Naive thymus-derived CD4-positive, alpha-beta T cell (primary cell): ENCODE data around the gene GNG11. TPM values are rescaled to one million over a fixed set of nuclear protein-coding genes. Genes with fewer than 3 reads are reported as not detected.

Source experiments
- ATAC-seq: fragments of 150-1000 bp; cut with Tn5 transposase; 2 replicates; pipeline ENCODE4 v1.10.0; 2021; ENCODE audit warnings: mild to moderate bottlenecking, moderate library complexity
- CTCF ChIA-PET: fragments of 350-600 bp; sonication (Branson Sonifier 250); formaldehyde crosslinking; loops from one replicate; lab custom pipeline; 2021; ENCODE audit warnings: antibody characterized with exemption; lab: Charles Lee
- POLR2A ChIA-PET: fragments of 350-600 bp; sonication (Branson Sonifier 250); formaldehyde crosslinking; loops from one replicate; lab custom pipeline; 2021; ENCODE audit warnings: antibody characterized with exemption, inconsistent platforms; lab: Charles Lee
- DNase-seq, 9 donors: peaks; one replicate each; pipeline versions ENCODE4 v3.0.0 to v3.0.0-alpha.2; 2020 to 2022; ENCODE audit warnings: mixed read lengths in 1 of 9
- H3K27ac ChIP-seq: one replicate; pipeline ENCODE4 v1.7.0; 2013; ENCODE audit warnings: mild to moderate bottlenecking, low read depth, low read length, moderate library complexity
- H3K27me3 ChIP-seq, 2 donors: one replicate each; pipeline ENCODE4 v1.7.0; 2013; ENCODE audit warnings: low read length in 2 of 2, mild to moderate bottlenecking in 2 of 2, moderate library complexity in 2 of 2; ENCODE audit not compliant: control insufficient read depth in 2 of 2, insufficient read depth in 2 of 2
- H3K36me3 ChIP-seq, 3 experiments: 1 replicate in 2 of 3; 2 replicates in 1 of 3; pipeline ENCODE4 v1.7.0; 2013; ENCODE audit warnings: low read length in 3 of 3, mild to moderate bottlenecking in 3 of 3, moderate library complexity in 1 of 3; ENCODE audit not compliant: insufficient read depth in 3 of 3, control insufficient read depth in 2 of 3
- H3K4me1 ChIP-seq, 2 donors: one replicate each; pipeline ENCODE4 v1.7.0; 2013; ENCODE audit warnings: low read length in 2 of 2, mild to moderate bottlenecking in 2 of 2, moderate library complexity in 1 of 2; ENCODE audit not compliant: control insufficient read depth in 2 of 2, insufficient read depth in 2 of 2
- H3K4me3 ChIP-seq: 2 replicates; pipeline ENCODE4 v1.7.0; 2013; ENCODE audit warnings: mild to moderate bottlenecking, low read length
- H3K9me3 ChIP-seq, 3 experiments: 1 replicate in 2 of 3; 2 replicates in 1 of 3; pipeline ENCODE4 v1.7.0; 2013; ENCODE audit warnings: low read length in 3 of 3; ENCODE audit not compliant: control insufficient read depth in 2 of 3
- H3K27ac Mint-ChIP-seq, 9 donors: one replicate each; pipeline ENCODE4 v1.8.0; 2020 to 2022; ENCODE audit warnings: mixed read lengths in 9 of 9, mild to moderate bottlenecking in 8 of 9, moderate library complexity in 5 of 9, inconsistent platforms in 2 of 9
- H3K27me3 Mint-ChIP-seq, 5 donors: one replicate each; pipeline ENCODE4 v1.8.0; 2021 to 2022; ENCODE audit warnings: mixed read lengths in 5 of 5, mild to moderate bottlenecking in 1 of 5
- H3K36me3 Mint-ChIP-seq, 5 donors: one replicate each; pipeline ENCODE4 v1.8.0; 2020 to 2022; ENCODE audit warnings: mixed read lengths in 5 of 5, mild to moderate bottlenecking in 3 of 5, inconsistent platforms in 1 of 5
- H3K4me1 Mint-ChIP-seq, 7 donors: one replicate each; pipeline ENCODE4 v1.8.0; 2020 to 2022; ENCODE audit warnings: mixed read lengths in 7 of 7, mild to moderate bottlenecking in 3 of 7, inconsistent platforms in 1 of 7
- H3K4me3 Mint-ChIP-seq, 10 donors: one replicate each; pipeline ENCODE4 v1.8.0; 2020 to 2022; ENCODE audit warnings: mild to moderate bottlenecking in 10 of 10, mixed read lengths in 10 of 10, moderate library complexity in 6 of 10, inconsistent platforms in 2 of 10
- H3K9me3 Mint-ChIP-seq, 11 donors: one replicate each; pipeline ENCODE4 v1.8.0; 2020 to 2022; ENCODE audit warnings: mixed read lengths in 11 of 11, mild to moderate bottlenecking in 4 of 11, inconsistent platforms in 1 of 11, moderate library complexity in 1 of 11
- intact Hi-C, 2 donors: fragments of 100-400 bp; cut with micrococcal nuclease; formaldehyde crosslinking; loops; one replicate each; pipeline ENCODE4 v1.15.1; 2023
- polyA plus RNA-seq, 2 donors: library from polyadenylated mRNA; unstranded; fragments of 300-500 nt; fragmentation: Illumina TruSeq; gene quantifications; one replicate each; pipeline ENCODE4 v1.2.3, GENCODE V29; 2021
- total RNA-seq, 6 experiments: library from RNA in 5 of 6; stranded (reverse) in 5 of 6; gene quantifications; 1 replicate in 5 of 6; 2 replicates in 1 of 6; pipeline ENCODE4 v1.2.3 and lab custom pipeline; 2021 to 2026

The GNG11 gene
- total and polyA plus RNA-seq, 7 experiments from 2014 or later: 0.96 TPM; not detected in 6

- Histone ChIP-seq H3K9me3 (no peaks in the 10 kb centered on the region), H3K27ac (no peak overlapping the region), H3K4me1 (no peaks in the 10 kb centered on the region), H3K36me3 (no peaks in the 10 kb centered on the region), H3K27me3 (no peaks in the 10 kb centered on the region), H3K4me3 (no peak overlapping the region)
- H3K27ac Mint-ChIP-seq: no peak overlapping the region
- ATAC-seq (no peak), DNase-seq (no peak)
- H3K36me3 Mint-ChIP-seq: no peaks in the 10 kb centered on the region
- peaks cover 0 to 5% (median 0%) of the 10 kb centered on the region in 11 donors for H3K9me3 Mint-ChIP-seq
- intact Hi-C loops: no loop called here
- peaks cover 34 to 51% (median 46%) of the 10 kb centered on the region in 5 donors for H3K27me3 Mint-ChIP-seq
- H3K4me1 Mint-ChIP-seq: peaks cover 2 to 6% (median 3%) of the 10 kb centered on the region in 7 donors
- CTCF ChIA-PET: no interaction called here
- POLR2A ChIA-PET: no interaction called here
- no peak overlapping the region for H3K4me3 Mint-ChIP-seq
These were observed 26.4 kb upstream of the GNG11 start for GRCh38 chr7:93894966-93895640.

- H3K27ac Mint-ChIP-seq: no peak overlapping the region
- peaks cover 26 to 47% (median 43%) of the 10 kb centered on the region in 5 donors for H3K27me3 Mint-ChIP-seq
- no peaks in the 10 kb centered on the region for H3K4me1 ChIP-seq
- CTCF ChIA-PET: no interaction called here
- DNase-seq (no peak), ATAC-seq (no peak)
- no peaks in the 10 kb centered on the region for H3K36me3 Mint-ChIP-seq
- no peaks in the 10 kb centered on the region for H3K27me3 ChIP-seq
- H3K4me3 ChIP-seq: no peak overlapping the region
- H3K27ac ChIP-seq: no peak overlapping the region
- H3K9me3 ChIP-seq: no peaks in the 10 kb centered on the region
- intact Hi-C loops: no loop called here
- peaks cover 0 to 5% (median 0%) of the 10 kb centered on the region in 11 donors for H3K9me3 Mint-ChIP-seq
- peaks cover 0 to 3% (median 0%) of the 10 kb centered on the region in 7 donors for H3K4me1 Mint-ChIP-seq
- no peak overlapping the region for H3K4me3 Mint-ChIP-seq
- POLR2A ChIA-PET: no interaction called here
- H3K36me3 ChIP-seq: no peaks in the 10 kb centered on the region
These were observed 25.5 kb upstream of the GNG11 start for GRCh38 chr7:93895859-93896600.

- Histone ChIP-seq H3K4me1 (no peaks in the 10 kb centered on the region), H3K4me3 (no peak overlapping the region), H3K27me3 (no peaks in the 10 kb centered on the region), H3K27ac (no peak overlapping the region), H3K36me3 (no peaks in the 10 kb centered on the region), H3K9me3 (no peaks in the 10 kb centered on the region)
- ATAC-seq: no peak
- ChIA-PET POLR2A (no interaction called here), CTCF (no interaction called here)
- intact Hi-C loops: no loop called here
- H3K4me3 Mint-ChIP-seq: no peak overlapping the region
- no peaks in the 10 kb centered on the region for H3K9me3 Mint-ChIP-seq
- no peak overlapping the region for H3K27ac Mint-ChIP-seq
- DNase-seq: no peak
- peaks cover 12 to 31% (median 28%) of the 10 kb centered on the region in 5 donors for H3K27me3 Mint-ChIP-seq
- H3K4me1 Mint-ChIP-seq: no peaks in the 10 kb centered on the region
- H3K36me3 Mint-ChIP-seq: no peaks in the 10 kb centered on the region
These were observed 23.9 kb upstream of the GNG11 start for GRCh38 chr7:93897680-93898079.

GRCh38 chr7:93902777-93903423, 18.6 kb upstream of the GNG11 start:
- Mint-ChIP-seq H3K4me1 (no peaks in the 10 kb centered on the region), H3K27ac (no peak overlapping the region), H3K4me3 (no peak overlapping the region), H3K9me3 (peaks cover 0 to 2% (median 0%) of the 10 kb centered on the region in 11 donors), H3K36me3 (no peaks in the 10 kb centered on the region), H3K27me3 (peaks cover 7 to 35% (median 13%) of the 10 kb centered on the region in 5 donors)
- no peaks in the 10 kb centered on the region for H3K27me3 ChIP-seq
- ATAC-seq (peak; percentile 36), DNase-seq (no peak)
- H3K4me1 ChIP-seq: no peaks in the 10 kb centered on the region
- intact Hi-C loops: loop anchor here (1.0 to 10.0 kb wide), 5 partner anchors 184 to 658 kb away; no protein-coding TSS in a partner anchor
- no peak overlapping the region for H3K27ac ChIP-seq
- no peaks in the 10 kb centered on the region for H3K9me3 ChIP-seq
- no peak overlapping the region for H3K4me3 ChIP-seq
- ChIA-PET POLR2A (no interaction called here), CTCF (interaction anchor here (1.2 kb wide), 1 partner anchor 11 kb away, joined by 4 read pairs; no protein-coding TSS in a partner anchor)
- H3K36me3 ChIP-seq: no peaks in the 10 kb centered on the region

- H3K27ac ChIP-seq: no peak within 1 kb of the TSS
- POLR2A ChIA-PET: no interaction called here
- DNase-seq (no peak), ATAC-seq (no peak)
- H3K4me1 Mint-ChIP-seq: no peaks in the 10 kb centered on the region
- no peaks in the 10 kb centered on the region for H3K36me3 Mint-ChIP-seq
- no peaks in the 10 kb centered on the region for H3K4me1 ChIP-seq
- no peak within 1 kb of the TSS for H3K27ac Mint-ChIP-seq
- peaks cover 0 to 23% (median 6%) of the 10 kb centered on the region in 5 donors for H3K27me3 Mint-ChIP-seq
- H3K9me3 Mint-ChIP-seq: peaks cover 0 to 2% (median 0%) of the 10 kb centered on the region in 11 donors
- H3K4me3 Mint-ChIP-seq: no peak within 1 kb of the TSS
- H3K9me3 ChIP-seq: no peaks in the 10 kb centered on the region
- no peak within 1 kb of the TSS for H3K4me3 ChIP-seq
- intact Hi-C loops: loop anchor here in 1 of 2 donors (10.0 kb wide), 1 partner anchor 661 kb away; no protein-coding TSS in a partner anchor
- H3K36me3 ChIP-seq: no peaks in the 10 kb centered on the region
- CTCF ChIA-PET: no interaction called here
- H3K27me3 ChIP-seq: no peaks in the 10 kb centered on the region
These were observed 15.3 kb upstream of the GNG11 start, which contains the start of gene GNGT1 for GRCh38 chr7:93906267-93906666. TSS of gene GNGT1 (plus strand) at chr7:93906567. CDS start at chr7:93906747, 180 bp downstream.

- H3K9me3 Mint-ChIP-seq: peaks cover 0 to 2% (median 0%) of the 10 kb centered on the region in 11 donors
- no peaks in the 10 kb centered on the region for H3K36me3 Mint-ChIP-seq
- peaks cover 6 to 25% (median 12%) of the 10 kb centered on the region in 5 donors for H3K27me3 Mint-ChIP-seq
- H3K4me1 ChIP-seq: no peaks in the 10 kb centered on the region
- CTCF ChIA-PET: no interaction called here
- POLR2A ChIA-PET: no interaction called here
- H3K4me1 Mint-ChIP-seq: no peaks in the 10 kb centered on the region
- intact Hi-C loops: no loop called here
- no peaks in the 10 kb centered on the region for H3K36me3 ChIP-seq
- H3K9me3 ChIP-seq: no peaks in the 10 kb centered on the region
- ATAC-seq: no peak
- H3K27me3 ChIP-seq: no peaks in the 10 kb centered on the region
- no peak overlapping the region for H3K4me3 Mint-ChIP-seq
- no peak overlapping the region for H3K27ac ChIP-seq
- DNase-seq: no peak
- H3K4me3 ChIP-seq: no peak overlapping the region
- H3K27ac Mint-ChIP-seq: no peak overlapping the region
These were observed 11.2 kb upstream of the GNG11 start for GRCh38 chr7:93910076-93910994.
